GM21737 (cell line): ENCODE data around the gene SKOR1.

Experiments
- ATAC-seq: cut with Tn5 transposase; IDR thresholded peaks from one replicate; pipeline ENCODE4 v1.9.1; 2021; ENCODE audit warnings: mild to moderate bottlenecking, moderate library complexity; ENCODE audit not compliant: unreplicated experiment

SKOR1 gene

DNA sequence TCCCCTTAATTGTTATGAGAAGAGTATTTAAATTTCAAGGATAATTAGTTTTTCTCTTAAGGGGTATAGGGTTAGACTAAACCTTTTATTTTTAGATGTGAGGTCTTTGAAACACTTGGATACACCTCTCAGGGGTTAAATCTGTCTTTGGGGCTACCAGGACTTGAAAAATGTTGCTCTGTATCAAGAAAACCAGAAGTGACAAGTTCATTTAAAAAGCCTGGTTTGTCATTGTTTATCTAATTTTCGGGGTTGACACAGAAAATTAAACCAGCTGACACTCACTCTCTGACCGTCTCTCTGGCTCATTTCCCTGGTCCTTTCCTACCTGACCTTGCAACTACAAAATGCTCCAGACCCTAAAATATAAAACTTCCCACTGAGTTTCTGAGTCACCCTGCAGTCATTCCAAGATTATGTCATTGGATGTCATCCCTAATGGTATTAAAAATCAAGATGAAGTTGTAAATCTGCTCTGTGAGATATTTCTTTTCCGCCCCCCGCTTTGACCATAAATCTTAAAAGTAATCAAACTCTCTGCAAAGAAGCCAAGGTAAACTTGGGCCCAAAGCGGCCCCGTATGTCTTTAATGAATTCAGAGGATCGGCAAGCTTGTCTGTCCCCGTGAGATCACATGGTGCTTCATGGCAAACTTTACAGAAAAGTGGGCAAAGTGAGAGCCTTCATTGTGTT lies 32.9 kb upstream of the SKOR1 start:
- no peak for ATAC-seq

DNA sequence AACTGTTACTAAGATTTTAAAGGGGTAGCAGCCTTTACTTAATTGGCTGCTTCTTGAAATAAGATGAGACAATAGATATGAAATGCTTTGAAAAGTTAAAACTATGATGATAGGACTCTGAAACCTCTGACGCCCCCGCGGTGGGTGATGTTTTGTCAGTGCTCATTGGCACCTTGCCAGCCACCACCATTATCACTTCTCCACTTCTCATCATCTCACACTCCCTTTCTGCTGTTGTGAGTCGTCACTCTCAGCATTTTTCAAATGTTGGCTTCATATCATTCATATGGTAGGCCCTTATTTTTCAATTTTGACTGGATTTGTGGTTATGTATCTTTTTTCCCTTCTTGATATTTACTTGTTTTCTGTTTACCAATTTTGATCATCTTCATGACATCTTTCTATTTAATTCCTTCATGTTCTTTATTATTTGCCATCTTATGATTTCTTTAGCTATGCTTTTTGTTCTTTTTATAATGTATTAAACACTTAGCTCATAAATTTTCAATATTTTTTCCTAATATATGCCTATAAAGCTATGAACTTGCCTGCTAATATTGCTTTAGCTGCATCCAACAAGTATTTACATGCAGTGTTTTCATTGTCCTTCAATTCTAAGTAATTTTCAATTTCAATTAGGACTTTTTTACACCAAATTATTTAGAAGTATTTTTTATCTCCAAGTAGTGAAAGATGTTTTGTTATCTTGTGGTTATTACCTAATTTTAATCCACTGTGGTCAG lies 30.3 kb upstream of the SKOR1 start:
- no peak for ATAC-seq

DNA sequence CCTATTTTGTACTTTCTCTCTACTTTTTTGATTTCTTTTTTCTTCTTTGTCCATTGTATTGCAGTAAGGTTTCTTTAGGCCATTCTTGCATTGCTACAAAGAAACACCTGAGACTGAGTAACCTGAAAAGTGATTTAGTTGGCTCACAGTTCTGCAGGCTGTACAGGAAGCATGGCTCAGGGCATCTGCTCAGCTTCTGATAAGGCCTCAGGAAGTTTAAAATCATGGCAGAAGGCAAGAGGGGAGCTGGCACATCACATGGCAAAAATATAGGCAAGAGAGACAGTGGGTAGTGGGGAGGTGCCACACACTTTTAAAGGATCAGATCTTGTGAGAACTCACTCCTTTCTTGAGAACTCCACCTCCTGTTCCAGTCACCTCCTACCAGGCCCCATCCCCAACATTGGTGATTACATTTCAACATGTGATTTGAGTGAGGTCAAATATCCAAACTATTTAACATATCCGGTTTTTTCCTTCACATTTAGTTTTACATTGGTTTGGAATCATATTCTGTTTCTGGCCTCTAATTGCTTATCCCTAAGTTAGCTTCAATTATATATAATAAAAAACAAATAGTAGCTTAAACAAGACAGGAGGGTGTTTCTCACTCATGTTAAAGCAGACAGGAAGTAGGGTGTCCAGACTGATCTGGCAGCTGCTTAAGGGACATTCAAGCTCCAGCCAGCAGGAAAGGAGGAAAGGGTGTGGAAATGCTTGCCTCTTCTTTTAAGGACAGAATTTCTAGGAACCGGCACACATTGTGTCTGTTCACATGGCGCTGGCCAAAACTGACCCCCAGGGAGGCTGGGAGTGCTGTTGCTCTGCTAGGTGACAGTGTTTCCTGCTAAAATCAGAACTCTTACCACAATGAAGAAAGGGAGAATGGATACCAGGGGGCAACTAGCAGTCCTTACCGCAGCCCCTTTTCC lies 28.8 kb upstream of the SKOR1 start:
- no peak for ATAC-seq

DNA sequence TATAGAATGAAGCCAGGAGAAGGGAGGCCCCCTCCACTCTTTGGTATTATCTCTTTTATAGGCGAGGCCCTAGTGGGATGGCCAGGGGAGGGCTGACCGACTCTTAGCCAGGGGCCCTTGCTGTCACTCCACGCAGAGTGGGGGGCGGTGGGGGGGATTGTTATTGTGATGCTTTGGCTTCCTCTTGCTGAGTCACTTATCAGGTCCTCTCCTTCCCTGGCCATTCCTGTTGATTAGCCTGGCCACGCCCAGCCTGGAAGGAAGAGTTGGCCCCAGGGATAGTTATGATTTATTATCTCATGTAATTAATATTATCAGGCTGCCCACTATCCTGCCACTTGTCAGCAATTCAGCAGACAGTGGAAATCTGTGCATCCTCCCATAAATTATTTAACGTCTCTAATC lies 25.5 kb upstream of the SKOR1 start:
- ATAC-seq: no peak

DNA sequence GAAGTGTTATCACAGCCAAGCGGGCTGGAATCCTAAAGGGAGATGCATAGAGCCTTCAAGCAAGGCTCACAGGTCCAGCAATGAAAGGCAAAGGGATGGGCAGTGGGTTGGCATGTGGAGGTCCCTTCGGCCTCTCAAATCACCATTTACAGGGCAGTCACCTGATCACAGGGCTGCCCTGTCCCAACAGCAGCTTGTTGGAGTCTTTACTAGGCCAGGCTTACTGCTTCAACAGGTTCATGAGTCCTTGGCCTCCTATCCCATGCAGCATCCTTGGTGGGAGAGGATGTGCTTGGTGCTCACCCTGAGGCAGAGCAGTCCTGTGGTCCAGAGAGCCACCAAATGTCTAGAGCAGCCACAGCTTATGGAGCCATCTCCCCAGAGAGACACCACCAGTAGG lies 24.2 kb upstream of the SKOR1 start:
- no peak for ATAC-seq

DNA sequence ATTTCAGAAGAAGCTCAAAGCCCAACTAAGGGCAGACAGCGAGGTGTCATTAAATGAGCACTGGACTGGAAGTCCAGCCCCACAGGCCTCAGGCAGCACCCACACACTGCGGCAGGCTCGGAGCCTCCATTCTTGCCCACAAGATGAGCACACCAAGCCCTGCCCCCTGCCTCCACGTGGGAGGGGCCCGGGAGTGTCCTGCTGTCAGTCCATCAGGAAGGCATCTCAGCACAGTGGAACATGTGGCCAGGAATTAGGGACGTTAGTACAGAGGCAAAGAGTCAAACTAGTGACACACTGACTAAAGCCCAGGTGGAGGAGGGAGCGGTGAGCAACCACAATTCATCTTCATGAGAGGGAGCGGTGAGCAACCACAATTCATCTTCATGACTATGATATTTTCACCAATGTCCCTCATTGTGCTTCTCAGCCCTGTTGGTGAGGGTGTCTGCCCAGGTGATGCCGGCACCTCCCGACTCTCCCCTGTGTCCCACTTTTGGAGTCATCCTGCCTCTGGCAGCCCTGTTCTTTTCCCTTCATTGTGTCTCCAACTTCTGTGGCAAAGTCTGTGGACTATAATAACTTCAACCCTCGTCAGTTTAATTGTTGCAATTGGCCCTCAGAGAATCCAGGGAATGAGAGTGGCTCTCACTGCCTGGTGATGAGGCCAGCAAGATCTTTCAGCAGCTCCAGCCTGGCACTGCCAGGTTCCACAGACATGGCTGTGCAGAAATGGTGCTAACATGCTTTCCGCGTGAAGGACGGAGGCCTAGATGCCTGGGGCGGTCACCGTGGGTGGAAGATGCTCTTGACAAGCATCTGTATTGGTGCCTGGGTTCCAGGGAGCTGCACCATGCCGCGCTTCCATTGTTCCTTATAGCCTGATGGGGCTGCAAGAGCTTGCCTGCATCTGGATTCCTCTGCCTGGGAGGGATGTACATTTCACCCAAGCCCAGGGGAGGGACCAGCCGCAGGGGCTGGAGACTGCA lies 23.1 kb upstream of the SKOR1 start:
- no peak for ATAC-seq

DNA sequence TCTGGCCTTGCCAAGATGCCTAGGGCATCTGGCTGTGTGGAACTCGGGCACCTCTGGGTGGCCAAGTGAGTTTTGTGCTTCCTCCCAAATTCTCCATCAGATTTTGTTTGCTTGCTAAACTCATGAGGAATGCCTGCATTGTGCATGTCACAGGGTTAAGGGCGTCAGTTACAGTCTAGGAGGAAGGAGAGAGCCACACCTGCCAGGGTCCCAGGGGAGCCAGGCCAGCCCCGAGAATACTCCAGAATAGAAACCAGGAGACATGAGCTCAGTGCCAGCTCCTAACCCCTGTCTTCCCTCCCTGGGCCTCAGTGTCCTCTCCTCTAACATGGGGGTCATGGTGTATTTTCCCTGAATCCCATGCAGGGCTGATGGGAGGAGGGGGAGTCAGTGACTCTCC lies 22.0 kb upstream of the SKOR1 start:
- no peak for ATAC-seq

DNA sequence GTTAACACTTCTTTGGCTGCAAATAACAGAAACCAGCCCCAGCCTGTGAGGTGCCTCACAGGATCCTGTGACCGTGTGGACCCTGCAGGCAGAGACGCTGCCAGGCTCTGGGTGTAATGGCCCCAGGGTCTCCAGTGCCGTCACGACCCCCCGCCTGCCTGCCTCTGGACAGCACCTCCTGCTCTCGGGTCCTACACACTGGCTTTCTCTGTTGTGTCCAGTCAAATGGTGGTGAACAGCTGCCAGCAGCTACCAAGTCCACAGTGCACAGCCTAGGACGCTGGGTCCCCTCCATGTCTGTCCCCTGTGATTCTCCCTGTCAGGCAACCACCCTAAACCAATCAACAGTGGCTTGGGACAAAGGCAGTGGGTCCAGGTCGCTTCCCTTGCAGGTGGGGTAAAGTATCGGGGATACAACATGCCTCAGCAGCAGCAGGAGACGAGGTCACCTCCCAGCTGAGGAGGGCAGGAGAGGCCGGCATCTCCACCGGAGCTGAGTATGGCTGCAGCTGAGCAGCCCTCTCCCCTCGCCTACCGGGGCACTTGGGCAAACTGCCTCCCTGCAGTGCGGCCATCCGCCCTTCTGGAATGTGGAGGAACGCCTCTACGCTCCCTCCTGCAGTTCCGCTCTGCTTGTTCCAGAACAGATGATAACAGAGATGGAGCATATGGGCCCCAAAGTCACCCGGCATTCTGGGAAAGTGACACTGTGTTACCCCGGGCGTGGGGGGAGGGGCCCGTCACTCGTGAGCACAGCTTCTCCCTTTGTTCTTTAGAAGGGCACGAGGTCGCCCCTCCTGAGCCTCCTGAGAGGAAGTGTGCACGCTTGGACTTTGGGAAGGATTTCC lies 21.1 kb upstream of the SKOR1 start:
- no peak for ATAC-seq

DNA sequence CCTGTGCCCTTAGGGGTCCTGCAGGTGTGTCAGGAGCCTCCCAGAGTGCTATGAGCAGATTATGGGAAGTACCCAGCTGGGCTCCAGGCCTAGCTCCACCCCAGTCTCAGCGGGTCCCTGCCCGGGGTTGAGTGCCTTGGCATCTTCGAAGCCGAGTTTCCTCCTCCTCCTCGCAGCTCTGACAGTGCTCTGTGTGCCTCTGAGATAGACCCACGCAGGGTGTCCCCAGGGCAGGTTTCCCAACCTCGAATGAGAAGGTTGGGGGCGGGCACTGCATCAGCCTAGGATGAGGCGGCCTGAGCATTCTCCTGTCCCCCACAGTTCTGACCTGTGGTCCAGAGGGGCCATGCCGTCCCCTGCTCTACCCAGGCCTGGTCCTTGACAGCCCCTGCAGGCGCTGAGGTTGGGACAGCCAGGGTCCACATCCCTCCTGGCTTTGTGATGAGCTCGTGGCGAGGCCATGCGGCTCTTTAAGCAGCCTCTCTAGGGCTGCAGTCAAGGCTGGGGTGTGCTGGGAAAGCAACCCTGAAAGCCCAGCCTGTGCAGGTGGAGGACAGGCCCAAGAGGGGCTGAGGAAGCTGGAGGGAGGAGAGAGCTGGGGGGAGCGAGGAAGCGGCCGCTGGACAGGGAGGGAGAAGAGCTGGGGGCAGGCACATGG lies 20.2 kb upstream of the SKOR1 start:
- no peak for ATAC-seq

DNA sequence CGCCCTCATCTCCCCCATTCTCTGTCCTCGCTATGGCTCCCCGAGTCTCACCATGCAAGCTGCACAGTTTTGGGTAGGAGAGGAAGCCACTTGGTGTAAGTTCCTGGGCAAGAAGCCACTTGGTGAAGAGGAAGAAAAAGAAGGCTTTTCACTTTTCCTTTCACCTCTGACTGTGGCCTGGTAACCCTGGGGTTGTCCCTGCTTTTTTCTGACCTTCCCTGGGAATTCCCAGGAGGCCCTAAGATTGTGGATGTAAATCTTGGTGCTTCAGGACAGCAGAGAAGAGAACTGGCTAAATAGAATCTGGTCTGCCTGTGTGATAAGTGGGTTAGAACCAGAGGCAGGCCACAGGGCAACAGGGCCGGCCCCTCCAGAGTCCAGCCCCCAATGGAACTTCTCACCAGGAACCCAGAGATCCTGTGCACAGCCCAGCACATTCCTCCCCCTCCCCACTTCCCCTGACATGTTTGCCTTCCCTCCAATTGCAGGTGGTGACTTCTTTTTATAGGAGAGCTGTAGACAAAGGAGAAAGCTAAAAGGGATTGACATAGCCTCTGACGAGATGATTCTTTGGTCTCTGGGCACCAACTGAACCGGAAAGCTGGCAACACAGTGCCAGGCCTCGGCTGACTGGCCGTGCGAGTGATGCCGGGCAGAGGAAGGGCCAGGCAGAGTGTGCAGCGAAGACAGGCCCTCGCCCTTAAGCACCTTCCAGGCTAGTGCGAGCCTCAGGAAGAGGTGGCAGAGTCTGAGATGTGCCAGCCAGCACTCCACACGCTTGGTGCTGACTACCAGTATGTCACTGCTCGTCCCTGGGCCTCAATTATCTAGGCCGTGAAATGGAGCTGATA lies 19.4 kb upstream of the SKOR1 start:
- no peak for ATAC-seq

DNA sequence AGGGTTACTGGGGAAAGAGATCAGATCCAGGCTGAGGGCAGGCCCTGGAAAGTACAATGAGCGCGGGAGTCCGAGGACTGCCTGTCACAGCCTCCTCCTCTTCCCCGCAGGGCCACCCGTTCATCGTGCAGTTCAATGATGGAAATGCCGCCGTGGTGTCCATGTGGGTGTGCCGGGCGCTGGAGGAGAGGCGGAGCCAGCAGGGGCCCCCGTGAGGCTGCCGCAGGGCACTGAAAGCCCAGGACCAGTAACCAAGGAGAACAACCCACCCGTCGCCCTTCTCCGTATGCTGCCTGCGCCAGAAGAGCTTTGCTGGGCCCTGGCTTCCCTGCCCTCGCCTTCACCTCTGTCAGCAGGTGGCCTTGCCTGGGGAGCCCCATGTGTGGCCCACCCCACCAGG lies 18.8 kb upstream of the SKOR1 start:
- ATAC-seq: no peak

DNA sequence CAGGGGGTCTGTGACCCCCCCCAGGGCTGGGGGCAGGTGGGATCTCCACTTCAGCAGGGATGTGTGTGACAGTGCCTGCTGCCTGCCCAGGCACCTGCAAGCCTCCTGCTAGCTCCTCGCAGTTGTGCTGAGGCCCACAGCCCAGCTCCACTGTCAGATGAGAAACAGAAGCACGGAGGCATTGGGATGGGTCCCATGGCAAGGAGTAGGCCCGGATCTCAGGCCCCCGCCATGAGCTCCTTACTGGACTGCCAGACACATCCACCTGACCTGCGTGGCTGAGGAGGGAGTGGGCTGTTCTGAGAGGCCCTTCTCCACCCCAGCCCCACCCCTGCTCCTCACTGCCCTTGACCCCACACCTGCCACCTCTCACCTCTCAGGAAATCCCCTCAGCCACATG lies 18.2 kb upstream of the SKOR1 start:
- no peak for ATAC-seq

DNA sequence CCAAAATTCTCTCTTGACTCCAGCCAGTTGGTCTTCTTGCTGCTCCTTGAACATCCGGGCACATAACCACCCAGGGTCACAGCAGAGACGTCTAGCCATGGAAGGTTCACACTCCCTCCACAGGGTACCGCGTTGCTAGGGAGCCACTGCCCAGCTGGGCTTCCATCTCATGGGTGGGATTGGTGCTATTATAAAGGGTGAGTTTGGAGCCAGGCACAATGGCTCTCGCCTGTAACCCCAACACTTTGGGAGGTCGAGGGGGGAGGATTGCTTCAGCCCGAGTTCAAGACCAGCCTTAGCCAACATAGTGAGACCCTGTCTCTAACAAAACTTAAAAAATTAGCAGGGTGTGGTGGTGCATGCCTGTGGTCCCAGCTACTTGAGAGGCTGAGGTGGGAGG lies 17.5 kb upstream of the SKOR1 start:
- no peak for ATAC-seq

DNA sequence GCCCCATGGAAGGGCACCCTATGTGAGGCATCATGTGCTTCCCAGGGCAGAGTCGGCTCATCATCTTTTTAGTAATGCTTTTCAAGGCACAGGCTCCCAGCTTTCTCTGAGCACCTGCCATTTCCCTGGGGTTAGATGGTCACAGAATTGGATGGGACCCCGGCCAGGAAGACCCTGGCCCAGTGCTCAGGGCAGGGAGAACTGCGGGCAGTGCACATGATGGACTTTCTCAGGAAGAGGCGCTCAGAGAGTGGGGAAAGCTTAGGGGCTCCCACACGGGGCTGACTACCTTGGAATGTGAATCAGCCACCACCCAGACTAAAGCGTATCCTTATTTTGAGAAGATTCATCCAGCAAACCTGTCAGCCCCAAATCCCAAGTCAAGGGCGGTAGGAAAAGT lies 16.5 kb upstream of the SKOR1 start:
- ATAC-seq: no peak

DNA sequence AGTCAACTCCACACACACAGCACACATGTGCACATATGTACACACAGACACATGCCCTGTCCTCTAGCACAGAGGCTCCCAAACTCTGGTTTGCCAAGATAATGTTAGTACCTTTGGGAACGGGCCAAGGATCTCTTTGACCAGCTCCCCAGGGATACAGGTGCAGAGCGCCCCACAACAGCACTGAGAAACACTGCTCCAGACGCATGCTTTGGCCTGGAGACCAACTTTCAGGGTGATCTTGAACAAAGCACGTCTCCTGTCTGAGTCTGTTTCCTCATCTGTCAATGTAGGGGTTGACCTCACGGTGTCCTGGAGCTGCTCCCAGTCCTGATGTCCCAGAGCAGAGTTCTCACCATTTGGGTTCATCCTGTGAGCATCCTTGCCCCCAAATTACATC lies 15.9 kb upstream of the SKOR1 start:
- no peak for ATAC-seq

DNA sequence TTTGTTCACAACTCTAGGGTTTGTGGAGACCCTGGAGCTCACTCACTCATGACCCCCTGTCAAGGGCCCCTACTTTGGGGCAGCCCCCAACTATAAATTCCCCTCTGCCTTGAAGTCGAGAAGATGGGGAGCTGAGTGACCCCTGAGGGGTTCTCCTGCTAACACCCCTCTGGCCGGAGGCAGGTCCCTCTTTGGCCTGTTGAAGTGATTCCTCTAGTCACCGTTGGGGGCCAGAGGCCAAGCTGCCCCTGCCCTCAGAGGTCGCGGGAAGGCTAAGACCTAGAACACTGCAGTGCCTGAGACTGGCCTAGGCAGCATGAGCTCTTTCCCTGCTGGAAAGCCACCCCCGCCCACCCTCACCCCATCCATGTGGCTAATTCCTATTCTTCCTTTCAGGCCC lies 15.4 kb upstream of the SKOR1 start:
- no peak for ATAC-seq

DNA sequence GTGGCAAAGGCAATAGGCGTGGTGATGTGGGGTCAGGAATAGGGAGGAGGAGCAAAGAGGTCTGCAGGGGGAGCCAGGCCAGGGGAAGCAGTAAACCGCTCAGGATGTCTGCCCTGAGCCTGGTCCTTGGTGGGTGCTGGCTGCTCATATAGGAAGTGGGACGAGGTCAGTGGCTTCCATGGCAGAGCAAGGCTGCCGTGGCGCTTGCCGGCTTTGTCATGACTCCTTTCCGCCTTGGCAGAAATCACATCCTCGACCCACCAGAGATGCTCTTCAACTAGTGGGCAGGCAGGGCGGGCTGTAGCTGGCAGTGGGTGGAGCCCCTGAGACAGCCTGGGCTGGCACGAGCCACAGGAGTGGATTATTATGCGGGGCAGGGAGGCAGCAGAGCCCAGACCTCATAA lies 13.1 kb upstream of the SKOR1 start:
- ATAC-seq: no peak

DNA sequence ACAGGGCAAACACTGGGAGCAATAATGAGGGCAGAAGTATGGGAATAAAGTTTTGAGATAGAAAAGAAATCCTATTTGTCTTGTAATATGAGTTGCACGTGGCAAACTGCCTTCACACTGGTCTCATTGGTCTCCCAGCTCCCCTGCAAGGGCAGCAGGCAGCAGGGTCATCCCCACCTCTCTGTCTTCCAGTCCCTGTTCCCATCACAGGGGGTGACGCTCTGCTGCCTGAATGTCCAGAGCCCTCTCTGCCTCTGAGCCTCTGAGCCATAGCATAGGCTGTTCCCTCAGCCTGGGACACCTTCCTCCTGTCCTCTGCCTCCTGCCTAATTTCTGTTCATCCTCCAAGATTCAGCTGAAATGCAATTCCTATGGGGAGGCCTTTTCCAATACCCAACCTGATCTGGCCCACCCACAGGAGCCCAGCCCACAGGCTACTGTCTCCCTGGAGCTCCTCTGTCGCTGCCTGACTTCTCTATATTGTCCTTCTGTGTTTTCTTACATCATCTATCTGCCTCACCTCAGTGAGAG lies 12.1 kb upstream of the SKOR1 start:
- no peak for ATAC-seq
